Ammon's horn (tissue), 1 donor: ENCODE measurements around the gene RSPH6A.

Experiments used
- DNase-seq: peaks from one replicate; pipeline ENCODE4 v3.0.0-alpha.2; 2016; ENCODE audit warnings: low spot score

RSPH6A gene

GRCh38 chr19:45780448-45781213, 34.5 kb downstream of the RSPH6A start:
- no peak for DNase-seq

GRCh38 chr19:45780146-45780447, 35.0 kb downstream of the RSPH6A start:
- DNase-seq: no peak

DNA sequence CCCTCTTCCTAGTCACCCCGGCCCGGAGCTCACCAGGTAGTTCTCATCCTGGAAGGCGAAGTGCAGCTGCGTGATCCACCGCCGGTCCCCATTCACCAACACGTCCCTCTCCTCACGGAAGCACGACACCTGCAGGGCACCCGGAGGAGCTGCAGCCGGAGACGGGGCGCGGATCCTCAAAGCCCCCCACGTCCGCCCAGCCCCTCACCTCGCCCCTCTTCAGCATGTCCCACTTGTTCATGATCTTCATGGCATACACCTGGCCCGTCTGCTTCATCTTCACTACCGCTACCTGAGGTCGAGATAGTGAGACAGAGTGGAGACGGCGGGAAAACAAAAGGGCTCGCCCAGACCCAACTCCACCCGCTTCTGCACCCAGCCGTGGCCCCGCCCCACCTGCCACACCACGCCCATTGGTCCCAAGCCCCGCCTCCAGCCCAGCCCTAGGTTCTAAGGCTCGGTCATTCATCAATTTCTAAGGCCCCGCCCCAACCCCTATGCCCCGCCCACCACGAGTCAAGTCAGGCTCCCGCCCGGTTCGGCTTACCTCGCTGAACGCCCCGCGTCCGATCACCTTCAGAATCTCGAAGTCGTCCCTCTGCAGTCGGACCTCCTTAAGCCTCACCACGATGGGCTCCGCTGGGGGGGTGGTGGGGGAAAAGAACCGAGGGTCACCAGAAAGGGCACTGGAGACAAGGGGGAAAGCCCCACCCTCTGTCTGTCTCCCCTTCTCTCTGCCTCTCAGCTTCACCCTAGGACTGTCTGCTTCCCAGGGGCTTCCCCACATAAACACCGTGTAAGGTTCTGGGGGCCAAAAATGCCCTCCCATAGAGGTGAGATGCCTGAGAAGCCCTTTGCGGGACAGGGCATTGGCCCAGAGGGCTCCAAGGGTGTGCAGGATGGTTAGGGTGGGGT, 35.6 kb downstream of the RSPH6A start:
- no peak for DNase-seq

DNA sequence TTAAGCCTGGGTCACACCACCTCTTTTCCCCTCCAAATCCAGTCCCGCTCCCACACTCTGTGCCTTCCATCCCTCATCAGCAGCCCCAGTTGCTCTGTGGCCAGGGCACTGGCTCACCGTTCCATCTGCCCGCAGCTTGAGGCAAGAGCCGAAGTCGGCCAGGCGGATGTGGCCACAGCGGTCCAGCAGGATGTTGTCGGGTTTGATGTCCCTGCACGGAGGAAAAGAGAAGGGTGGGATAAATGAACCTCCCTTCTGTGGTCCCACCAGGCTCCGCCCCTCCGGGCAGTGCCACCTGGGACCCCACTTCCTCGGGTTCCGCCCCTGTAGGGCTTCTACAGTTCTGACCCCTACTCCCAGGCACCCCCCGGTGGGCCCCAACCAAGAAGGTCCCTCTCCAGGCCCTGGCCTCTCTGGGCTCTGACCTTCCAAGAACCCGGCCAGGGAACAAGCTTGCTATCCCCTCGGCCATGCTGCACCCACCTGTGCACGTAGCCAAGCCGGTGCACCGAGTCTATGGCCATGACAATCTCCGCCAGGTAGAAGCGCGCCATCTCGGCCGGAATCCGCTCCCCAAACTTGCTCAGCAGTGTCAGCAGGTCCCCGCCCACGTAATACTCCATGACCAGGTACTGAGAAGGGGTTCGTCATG, 37.0 kb downstream of the RSPH6A start:
- no peak for DNase-seq

- no peak for DNase-seq
Observed at GRCh38 chr19:45777395-45777961, 37.6 kb downstream of the RSPH6A start.

- no peak for DNase-seq
Observed at GRCh38 chr19:45774765-45775164, 40.3 kb downstream of the RSPH6A start.

- DNase-seq: no peak
Observed at GRCh38 chr19:45773384-45773783, 41.7 kb downstream of the RSPH6A start.

DNA sequence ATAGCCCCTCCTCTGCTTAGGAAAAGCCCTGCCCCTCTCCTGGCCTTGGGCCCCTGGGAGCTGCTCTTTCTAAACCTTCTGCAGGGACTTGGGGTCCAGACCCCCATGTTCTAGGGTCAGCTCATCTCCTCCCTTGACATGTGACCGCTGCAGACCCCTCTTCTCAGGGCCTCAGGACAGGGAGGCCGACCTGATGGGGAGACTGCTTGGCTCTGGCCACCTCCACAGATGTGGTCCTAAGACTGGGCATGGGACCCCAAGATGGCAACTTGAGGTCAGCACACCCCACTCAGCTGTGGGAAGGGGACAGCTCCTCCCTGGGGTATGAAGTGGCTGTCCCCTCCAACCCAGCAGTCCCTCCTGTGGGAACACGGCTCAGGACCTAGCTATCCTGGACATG, 42.2 kb downstream of the RSPH6A start:
- no peak for DNase-seq

DNA sequence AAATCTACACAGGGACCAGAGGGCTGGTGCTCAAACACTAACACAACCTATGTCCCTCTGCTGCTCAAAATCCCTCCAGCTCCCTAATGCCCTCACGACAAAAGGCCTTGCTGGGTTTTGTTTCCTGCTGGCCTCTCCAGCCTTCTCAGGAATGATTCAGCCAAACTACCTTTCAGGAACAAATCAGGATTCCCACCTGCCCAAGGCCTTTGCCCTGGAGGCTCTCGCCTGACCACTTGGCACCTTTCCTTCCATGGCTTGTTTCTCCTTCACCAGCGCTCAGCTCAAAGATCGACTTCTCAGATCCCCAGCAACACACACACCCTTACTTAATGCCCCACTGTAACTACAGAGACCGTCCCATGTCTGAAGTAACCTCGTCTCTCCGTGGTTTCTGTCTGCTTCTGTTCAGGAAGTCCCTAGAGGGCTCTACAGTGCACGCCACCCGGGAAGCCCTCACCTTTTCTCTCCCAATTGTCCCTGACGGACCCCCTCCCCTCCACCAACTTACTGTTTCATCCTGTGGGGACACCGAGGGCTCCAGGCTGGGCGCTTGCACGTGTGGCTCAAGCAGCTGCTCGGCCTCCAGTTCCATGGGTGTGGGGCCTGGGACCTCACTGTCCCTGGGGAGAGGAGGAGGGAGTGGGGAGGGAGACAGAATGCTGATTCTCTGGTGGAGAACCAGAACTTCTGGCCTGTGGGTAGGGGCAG, 42.8 kb downstream of the RSPH6A start:
- no peak for DNase-seq

- DNase-seq: no peak
Observed at GRCh38 chr19:45771311-45771933, 43.7 kb downstream of the RSPH6A start.

- peak; percentile 96 for DNase-seq
Observed at GRCh38 chr19:45770192-45771101, 44.7 kb downstream of the RSPH6A start.

DNA sequence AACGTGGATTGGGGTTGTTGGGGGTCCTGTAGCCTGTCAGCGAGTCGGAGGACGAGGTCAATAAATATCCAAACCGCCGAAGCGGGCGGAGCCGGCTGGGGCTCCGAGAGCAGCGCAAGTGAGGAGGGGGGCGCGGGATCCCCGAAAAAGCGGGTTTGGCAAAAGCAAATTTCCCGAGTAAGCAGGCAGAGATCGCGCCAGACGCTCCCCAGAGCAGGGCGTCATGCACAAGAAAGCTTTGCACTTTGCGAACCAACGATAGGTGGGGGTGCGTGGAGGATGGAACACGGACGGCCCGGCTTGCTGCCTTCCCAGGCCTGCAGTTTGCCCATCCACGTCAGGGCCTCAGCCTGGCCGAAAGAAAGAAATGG, 45.3 kb downstream of the RSPH6A start:
- DNase-seq: peak; percentile 67

GRCh38 chr19:45768984-45769782, 45.9 kb downstream of the RSPH6A start, which contains the start of gene SIX5:
SIX5 (minus strand) TSS chr19:45769252; CDS start chr19:45768844, 408 bp downstream.
- peak; percentile 95 for DNase-seq

- DNase-seq: no peak
Observed at GRCh38 chr19:45768655-45768983, 46.5 kb downstream of the RSPH6A start.

DNA sequence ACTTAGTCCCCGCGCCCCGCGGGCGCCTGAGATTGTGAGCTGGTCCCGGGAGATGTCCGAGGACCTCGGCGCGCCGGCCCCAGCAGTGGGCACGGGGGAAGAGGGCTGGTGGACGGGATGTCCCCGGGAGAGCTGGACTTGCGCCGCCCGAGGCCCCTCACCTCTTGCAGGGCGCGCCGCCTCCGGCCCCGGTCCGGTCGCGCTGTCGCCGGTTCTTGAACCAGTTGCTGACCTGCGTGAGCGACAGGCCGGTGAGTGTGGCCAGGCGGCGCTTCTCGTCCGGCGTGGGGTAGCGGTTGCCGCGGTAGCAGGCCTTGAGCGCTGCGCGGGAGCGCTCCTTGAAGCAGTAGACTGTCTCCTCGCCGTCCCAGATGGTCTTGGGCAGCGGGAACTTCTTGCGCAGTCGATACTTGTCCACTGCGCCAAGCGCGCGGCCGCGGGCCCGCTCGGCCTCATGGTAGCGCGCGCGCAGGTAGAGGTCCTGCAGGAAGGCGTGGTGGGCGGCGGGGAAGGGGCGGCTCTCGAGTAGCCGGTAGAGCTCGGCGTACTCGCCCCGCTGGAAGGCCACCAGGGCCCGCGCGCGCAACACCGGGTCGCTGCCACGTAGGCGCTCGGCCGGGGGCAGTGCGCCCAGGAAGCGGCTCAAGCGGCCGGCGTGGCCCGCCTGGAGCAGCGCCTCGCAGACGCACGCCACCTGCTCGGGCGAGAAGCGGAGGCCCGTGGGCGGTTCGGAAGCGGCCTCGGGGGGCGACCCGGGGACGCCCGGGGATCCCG, 47.0 kb downstream of the RSPH6A start:
- DNase-seq: no peak

GRCh38 chr19:45767410-45767880, 47.7 kb downstream of the RSPH6A start:
- DNase-seq: no peak

GRCh38 chr19:45766869-45767346, 48.2 kb downstream of the RSPH6A start:
- DNase-seq: no peak

- no peak for DNase-seq
Observed at GRCh38 chr19:45766296-45766868, 48.7 kb downstream of the RSPH6A start.
